ENCODE results near the gene PLEKHF1. TPM values are rescaled to one million over a fixed set of nuclear protein-coding genes. Genes with fewer than 3 reads are reported as not detected.

Gene PLEKHF1
- total and polyA plus RNA-seq, 2 of the 13 experiments (the other 11 are each of a cell fraction or from before 2014, with no cell fraction given) = 2.9 to 3.8 TPM

DNA sequence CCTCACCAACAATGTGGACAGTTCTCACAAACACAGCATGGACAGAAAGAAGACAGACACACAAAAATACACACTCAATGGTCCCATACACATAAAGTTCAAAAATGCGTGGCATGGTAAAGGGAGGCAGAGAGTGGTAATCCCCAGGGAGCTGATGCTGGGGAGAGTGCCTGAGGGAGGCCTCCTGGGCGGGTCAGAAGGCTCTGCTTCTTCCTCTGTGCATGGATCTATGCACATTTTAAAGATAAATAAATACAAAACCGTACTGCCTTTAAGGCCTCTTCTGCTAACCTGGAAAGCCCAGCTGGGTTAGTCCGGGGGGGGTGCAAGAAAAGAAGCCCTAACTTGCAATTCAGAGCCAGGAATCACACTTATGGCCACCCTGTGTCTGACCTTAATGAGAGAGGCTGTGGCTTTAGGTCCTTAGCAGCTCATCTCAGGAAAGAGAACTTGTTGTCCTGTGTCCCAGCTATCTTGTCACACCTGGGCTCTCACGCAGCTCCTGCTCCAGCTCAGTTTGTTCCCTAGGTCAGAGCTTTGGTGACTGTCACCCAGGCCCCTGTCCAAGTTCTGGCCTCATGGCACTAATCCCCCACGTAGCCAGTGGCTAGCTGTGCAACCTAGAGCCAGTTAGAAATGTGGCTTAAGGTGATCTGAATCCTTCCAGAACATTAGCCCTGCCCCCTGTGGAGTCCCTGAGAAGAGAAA, 30.7 kb upstream of the PLEKHF1 start:
- Histone ChIP-seq H3K79me2 (ENCODE audit: insufficient read depth, low read length) (no peaks in the 10 kb centered on the region), H3K4me3 (replicated peaks in 1 of 3; ENCODE audit: insufficient read depth in 1 of 3, low read depth in 2 of 3, low read length in 3 of 3) (no peak overlapping the region), H2AFZ (ENCODE audit: low read length) (no peak overlapping the region), H3K27ac (ENCODE audit: extremely low read length, insufficient read depth, low read length) (no peak overlapping the region), H3K9me3 (ENCODE audit: low read length) (no peaks in the 10 kb centered on the region), H3K4me2 (ENCODE audit: low read depth, low read length) (no peak overlapping the region), H3K36me3 (replicated peaks in 1 of 2; ENCODE audit: control insufficient read depth in 1 of 2, insufficient read depth in 2 of 2, low read length in 2 of 2) (no peaks in the 10 kb centered on the region), H3K9ac (ENCODE audit: insufficient read depth, low read depth, low read length) (no peak overlapping the region), H3K27me3 (ENCODE audit: control insufficient read depth in 1 of 2, insufficient read depth in 2 of 2, low read length in 2 of 2) (peaks cover 0 to 9% of the 10 kb centered on the region in 2 experiments; a peak in 3 of 5 replicates), H3K4me1 (ENCODE audit: insufficient read depth, low read length) (no peaks in the 10 kb centered on the region), H4K20me1 (ENCODE audit: insufficient read depth, low read length) (no peaks in the 10 kb centered on the region)
- TF ChIP-seq POLR2AphosphoS5 (IDR thresholded peaks at IDR 0.05; ENCODE audit: low read depth, low read length) (no peak), YY1 (IDR thresholded peaks at IDR 0.05; ENCODE audit: insufficient read depth, insufficient replicate concordance, low read depth, low read length) (no peak), ZNF7 (CRISPR knock-in tag; IDR thresholded peaks at IDR 0.05) (no peak), ZBTB21 (CRISPR knock-in tag; IDR thresholded peaks at IDR 0.05) (no peak), CCAR2 (optimal IDR thresholded peaks at IDR 0.05; ENCODE audit: low read depth, low read length) (no peak), ZBTB7B (CRISPR knock-in tag; IDR thresholded peaks at IDR 0.05) (no peak), ZNF549 (CRISPR knock-in tag; IDR thresholded peaks at IDR 0.05) (no peak), GATAD2A (CRISPR knock-in tag; IDR thresholded peaks at IDR 0.05) (no peak)
- TF ChIP-seq, protein P1, sequence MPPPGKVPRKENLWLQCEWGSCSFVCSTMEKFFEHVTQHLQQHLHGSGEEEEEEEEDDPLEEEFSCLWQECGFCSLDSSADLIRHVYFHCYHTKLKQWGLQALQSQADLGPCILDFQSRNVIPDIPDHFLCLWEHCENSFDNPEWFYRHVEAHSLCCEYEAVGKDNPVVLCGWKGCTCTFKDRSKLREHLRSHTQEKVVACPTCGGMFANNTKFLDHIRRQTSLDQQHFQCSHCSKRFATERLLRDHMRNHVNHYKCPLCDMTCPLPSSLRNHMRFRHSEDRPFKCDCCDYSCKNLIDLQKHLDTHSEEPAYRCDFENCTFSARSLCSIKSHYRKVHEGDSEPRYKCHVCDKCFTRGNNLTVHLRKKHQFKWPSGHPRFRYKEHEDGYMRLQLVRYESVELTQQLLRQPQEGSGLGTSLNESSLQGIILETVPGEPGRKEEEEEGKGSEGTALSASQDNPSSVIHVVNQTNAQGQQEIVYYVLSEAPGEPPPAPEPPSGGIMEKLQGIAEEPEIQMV (CRISPR knock-in tag; IDR thresholded peaks at IDR 0.05; ENCODE audit: low read depth) = no peak
- TF ChIP-seq, protein P2, sequence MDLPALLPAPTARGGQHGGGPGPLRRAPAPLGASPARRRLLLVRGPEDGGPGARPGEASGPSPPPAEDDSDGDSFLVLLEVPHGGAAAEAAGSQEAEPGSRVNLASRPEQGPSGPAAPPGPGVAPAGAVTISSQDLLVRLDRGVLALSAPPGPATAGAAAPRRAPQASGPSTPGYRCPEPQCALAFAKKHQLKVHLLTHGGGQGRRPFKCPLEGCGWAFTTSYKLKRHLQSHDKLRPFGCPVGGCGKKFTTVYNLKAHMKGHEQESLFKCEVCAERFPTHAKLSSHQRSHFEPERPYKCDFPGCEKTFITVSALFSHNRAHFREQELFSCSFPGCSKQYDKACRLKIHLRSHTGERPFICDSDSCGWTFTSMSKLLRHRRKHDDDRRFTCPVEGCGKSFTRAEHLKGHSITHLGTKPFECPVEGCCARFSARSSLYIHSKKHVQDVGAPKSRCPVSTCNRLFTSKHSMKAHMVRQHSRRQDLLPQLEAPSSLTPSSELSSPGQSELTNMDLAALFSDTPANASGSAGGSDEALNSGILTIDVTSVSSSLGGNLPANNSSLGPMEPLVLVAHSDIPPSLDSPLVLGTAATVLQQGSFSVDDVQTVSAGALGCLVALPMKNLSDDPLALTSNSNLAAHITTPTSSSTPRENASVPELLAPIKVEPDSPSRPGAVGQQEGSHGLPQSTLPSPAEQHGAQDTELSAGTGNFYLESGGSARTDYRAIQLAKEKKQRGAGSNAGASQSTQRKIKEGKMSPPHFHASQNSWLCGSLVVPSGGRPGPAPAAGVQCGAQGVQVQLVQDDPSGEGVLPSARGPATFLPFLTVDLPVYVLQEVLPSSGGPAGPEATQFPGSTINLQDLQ (CRISPR knock-in tag; IDR thresholded peaks at IDR 0.05) = no peak
- TF ChIP-seq, protein P3, sequence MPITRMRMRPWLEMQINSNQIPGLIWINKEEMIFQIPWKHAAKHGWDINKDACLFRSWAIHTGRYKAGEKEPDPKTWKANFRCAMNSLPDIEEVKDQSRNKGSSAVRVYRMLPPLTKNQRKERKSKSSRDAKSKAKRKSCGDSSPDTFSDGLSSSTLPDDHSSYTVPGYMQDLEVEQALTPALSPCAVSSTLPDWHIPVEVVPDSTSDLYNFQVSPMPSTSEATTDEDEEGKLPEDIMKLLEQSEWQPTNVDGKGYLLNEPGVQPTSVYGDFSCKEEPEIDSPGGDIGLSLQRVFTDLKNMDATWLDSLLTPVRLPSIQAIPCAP (CRISPR knock-in tag; IDR thresholded peaks at IDR 0.05; ENCODE audit: low read depth) = no peak
- 6% methylated on average over 4 of the region's 6 CpGs for WGBS (ENCODE audit: low lambda C conversion rate)
- no peak for FAIRE-seq
- POLR2A ChIA-PET = interaction anchor here (1.7 kb wide), 1 partner anchor 28 kb away, joined by 5 read pairs; the partner anchor contains the start of gene POP4
- DNase-seq (ENCODE audit: low spot score) = no peak
- in situ Hi-C loops (cut with HindIII; ENCODE audit: extremely low pct_ligation_motif_present, low pct_unique_long_range_greater_than_20kb) = no loop called here
- CTCF ChIA-PET (ENCODE audit: low intra/inter-chr PET ratio, low total read pairs) = no interaction called here
- no peak for ATAC-seq
- no TSS peak for BruUV-seq (replicated peaks)
- intact Hi-C loops (cut with micrococcal nuclease; ENCODE audit: unreplicated experiment) = no loop called here
